Measurements from ENCODE around the gene MACO1.

The MACO1 gene

GRCh38 chr1:25543425-25544242, 112.9 kb downstream of the MACO1 start, which contains the start of gene LDLRAP1:
Gene LDLRAP1 (plus strand): TSS chr1:25543606. CDS start chr1:25543699, 93 bp downstream.
- peak; percentile 16 for DNase-seq (ENCODE audit: low read depth)

- DNase-seq (ENCODE audit: low read depth), result no peak
Observed at GRCh38 chr1:25544243-25544764, 113.6 kb downstream of the MACO1 start.

DNA sequence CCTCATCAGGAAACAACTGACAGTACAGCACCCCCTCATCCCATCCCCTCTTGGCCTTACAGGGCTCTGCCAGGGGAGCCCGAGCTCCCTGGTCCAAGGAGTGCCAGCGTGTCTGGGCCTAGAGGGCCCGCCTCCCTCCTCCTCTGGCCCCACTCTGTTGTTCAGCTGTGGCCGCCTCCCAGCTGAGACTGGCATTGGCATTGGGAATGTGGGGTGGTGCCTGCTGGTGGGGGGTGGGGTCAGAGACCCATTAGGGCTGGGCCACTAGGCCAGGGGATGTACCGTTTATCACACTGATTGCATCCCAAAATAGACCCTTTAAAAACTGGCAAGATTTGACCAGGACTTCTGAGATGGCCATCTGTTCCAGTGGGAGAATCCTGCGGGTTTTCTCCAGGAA, 114.1 kb downstream of the MACO1 start:
- DNase-seq (ENCODE audit: low read depth), result peak; percentile 16

- no peak for DNase-seq (ENCODE audit: low read depth)
Observed at GRCh38 chr1:25545767-25546166, 115.1 kb downstream of the MACO1 start.

GRCh38 chr1:25546193-25546592, 115.5 kb downstream of the MACO1 start:
- DNase-seq (ENCODE audit: low read depth), result no peak

DNA sequence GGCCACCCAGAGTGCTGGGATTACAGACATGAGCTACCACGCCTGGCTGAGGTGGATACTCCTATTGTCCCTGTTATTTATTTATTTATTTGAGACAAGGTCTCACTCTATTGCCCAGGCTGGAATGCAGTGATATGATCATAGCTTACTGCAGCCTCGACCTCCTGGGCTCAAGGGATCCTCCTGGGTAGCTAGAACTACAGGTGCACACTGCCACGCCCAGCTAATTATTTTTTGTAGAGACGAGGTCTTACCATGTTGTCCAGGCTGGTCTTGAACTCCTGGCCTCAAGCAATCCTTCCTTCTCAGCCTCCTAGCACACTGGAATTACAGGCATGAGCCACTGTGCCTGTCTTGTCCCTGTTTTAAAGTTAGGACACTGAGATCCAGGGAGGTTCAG, 117.9 kb downstream of the MACO1 start:
- DNase-seq (ENCODE audit: low read depth), result no peak

GRCh38 chr1:25549273-25550154, 118.8 kb downstream of the MACO1 start:
- no peak for DNase-seq (ENCODE audit: low read depth)
